SK-N-MC (cell line): ENCODE data around the gene DIRAS1.

ENCODE experiments used
- EZH2 ChIP-seq: fragments of 200-600 bp; sonication (generic); IDR thresholded peaks from one replicate; pipeline ENCODE4 v1.6.1; 2017; ENCODE audit warnings: antibody characterized with exemption
- FOXP2 ChIP-seq: optimal IDR thresholded peaks from 2 replicates; pipeline ENCODE3; 2011; ENCODE audit warnings: mild to moderate bottlenecking, moderate library complexity; ENCODE audit not compliant: insufficient read depth; ENCODE audit errors: extremely low read length, control extremely low read depth
- POLR2AphosphoS5 ChIP-seq: IDR thresholded peaks from 2 replicates; pipeline ENCODE4 v1.6.1; 2012; ENCODE audit warnings: mild to moderate bottlenecking, low read depth, low read length, borderline replicate concordance

GRCh38 chr19:2680808-2681207, 40.4 kb downstream of the DIRAS1 start:
- TF ChIP-seq EZH2 = no peak
- no peak for TF ChIP-seq POLR2AphosphoS5
- no peak for TF ChIP-seq FOXP2
